ENCODE measurements around the gene IL21. TPM values are rescaled to one million over a fixed set of nuclear protein-coding genes. Genes with fewer than 3 reads are reported as not detected.

The IL21 gene
- total RNA-seq, 1 experiment from 2014 or later, result not detected

DNA sequence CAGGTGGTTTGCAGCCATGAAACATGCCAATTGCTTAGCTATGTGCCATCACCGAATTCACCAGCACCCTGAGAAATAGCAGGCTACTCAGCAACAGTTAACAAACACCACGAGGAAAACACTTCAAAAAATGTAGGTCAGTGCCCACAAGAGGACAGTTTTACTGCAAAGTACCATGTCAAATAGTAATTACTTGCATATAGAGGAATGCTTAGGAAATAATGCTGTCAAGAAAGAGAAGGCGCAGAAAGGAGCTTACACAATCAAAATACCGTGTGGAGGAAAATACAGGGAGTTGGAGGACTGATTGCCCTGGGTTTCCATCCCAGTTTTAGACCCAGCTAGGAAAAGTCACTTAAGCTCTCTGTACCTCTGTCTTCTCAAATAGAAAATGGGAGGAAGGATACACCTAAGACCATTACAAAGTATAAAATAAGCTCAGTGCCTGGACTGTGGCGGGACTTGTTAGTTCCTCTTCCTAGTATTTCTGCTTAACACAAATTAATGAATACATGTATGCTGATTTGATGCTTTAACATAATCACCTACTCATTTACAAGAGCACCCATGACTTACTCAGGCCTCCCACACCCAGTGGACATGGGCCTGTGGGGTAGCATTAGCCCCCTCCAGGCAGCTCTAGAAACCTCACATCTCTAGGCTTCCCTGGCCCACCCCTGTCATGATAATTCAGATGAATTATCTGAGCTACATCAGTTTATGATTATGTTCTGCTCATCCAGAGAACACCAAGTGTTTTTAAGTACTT is 44.5 kb upstream of the IL21 start:
- H3K56ac ChIP-seq (ENCODE audit: insufficient read length, low read depth, low read length), result no peak overlapping the region
- H4K20me1 ChIP-seq (ENCODE audit: control insufficient read depth, insufficient read depth, insufficient read length), result no peaks in the 10 kb centered on the region
- no CpG with 5 or more reads among the region's 5 CpGs for WGBS (ENCODE audit: extremely low coverage, insufficient read length, low lambda C conversion rate)
- H2BK5ac ChIP-seq (ENCODE audit: insufficient read length, low read length), result no peak overlapping the region
- Mint-ChIP-seq H3K27me3 (ENCODE audit: low read depth) (no peaks in the 10 kb centered on the region), H3K27ac (no peak overlapping the region), H3K4me3 (no peak overlapping the region), H3K36me3 (ENCODE audit: insufficient read depth in 1 of 3, low read depth in 3 of 3) (no peaks in the 10 kb centered on the region), H3K4me1 (peaks cover 0 to 3% of the 10 kb centered on the region in 2 experiments; a peak in 1 of 4 replicates), H3K9me3 (no peaks in the 10 kb centered on the region; a peak in 1 of 5 replicates)
- H3K4me2 ChIP-seq (ENCODE audit: insufficient read depth, insufficient read length, low read length), result no peak overlapping the region
- no peak overlapping the region for H3T11ph ChIP-seq (ENCODE audit: low read length)
- no peak overlapping the region for H4K91ac ChIP-seq (ENCODE audit: insufficient read length, low read depth, low read length)
- H3K23me2 ChIP-seq (ENCODE audit: insufficient read length, low read depth, low read length, poor library complexity, severe bottlenecking), result no peaks in the 10 kb centered on the region
- no peak overlapping the region for H3K23ac ChIP-seq (ENCODE audit: insufficient read length, low read depth, low read length)
- no peak overlapping the region for H4K8ac ChIP-seq (replicated peaks; ENCODE audit: insufficient read length, low read depth, low read length)
- H2BK120ac ChIP-seq (ENCODE audit: low read depth, low read length, poor library complexity, severe bottlenecking), result no peak overlapping the region
- no peaks in the 10 kb centered on the region for H3K9me3 ChIP-seq (ENCODE audit: control insufficient read depth, low read depth, low read length)
- H4K5ac ChIP-seq (ENCODE audit: insufficient read length, low read depth, low read length), result no peak overlapping the region
- H2AFZ ChIP-seq (ENCODE audit: low read length), result no peak overlapping the region
- no peak overlapping the region for H2BK20ac ChIP-seq (ENCODE audit: low read depth, low read length, poor library complexity, severe bottlenecking)
- H3K79me2 ChIP-seq (ENCODE audit: insufficient read depth, low read length), result no peaks in the 10 kb centered on the region
- no peak overlapping the region for H3K14ac ChIP-seq (ENCODE audit: insufficient read depth, low read length)
- no peak overlapping the region for H3K27ac ChIP-seq (ENCODE audit: insufficient read length, low read depth, low read length)
- H3K18ac ChIP-seq (ENCODE audit: insufficient read length, low read depth, low read length), result no peak overlapping the region
- H2BK12ac ChIP-seq (ENCODE audit: insufficient read length, low read depth, low read length), result no peak overlapping the region
- H3K79me1 ChIP-seq (ENCODE audit: insufficient read depth, low read depth, low read length, poor library complexity, severe bottlenecking), result no peaks in the 10 kb centered on the region
- TF ChIP-seq, protein P1, sequence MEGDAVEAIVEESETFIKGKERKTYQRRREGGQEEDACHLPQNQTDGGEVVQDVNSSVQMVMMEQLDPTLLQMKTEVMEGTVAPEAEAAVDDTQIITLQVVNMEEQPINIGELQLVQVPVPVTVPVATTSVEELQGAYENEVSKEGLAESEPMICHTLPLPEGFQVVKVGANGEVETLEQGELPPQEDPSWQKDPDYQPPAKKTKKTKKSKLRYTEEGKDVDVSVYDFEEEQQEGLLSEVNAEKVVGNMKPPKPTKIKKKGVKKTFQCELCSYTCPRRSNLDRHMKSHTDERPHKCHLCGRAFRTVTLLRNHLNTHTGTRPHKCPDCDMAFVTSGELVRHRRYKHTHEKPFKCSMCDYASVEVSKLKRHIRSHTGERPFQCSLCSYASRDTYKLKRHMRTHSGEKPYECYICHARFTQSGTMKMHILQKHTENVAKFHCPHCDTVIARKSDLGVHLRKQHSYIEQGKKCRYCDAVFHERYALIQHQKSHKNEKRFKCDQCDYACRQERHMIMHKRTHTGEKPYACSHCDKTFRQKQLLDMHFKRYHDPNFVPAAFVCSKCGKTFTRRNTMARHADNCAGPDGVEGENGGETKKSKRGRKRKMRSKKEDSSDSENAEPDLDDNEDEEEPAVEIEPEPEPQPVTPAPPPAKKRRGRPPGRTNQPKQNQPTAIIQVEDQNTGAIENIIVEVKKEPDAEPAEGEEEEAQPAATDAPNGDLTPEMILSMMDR (conservative IDR thresholded peaks at IDR 0.05), result no peak
- H3K9ac ChIP-seq (ENCODE audit: extremely low read depth, insufficient read length, low read length), result no peak overlapping the region
- H3K4ac ChIP-seq (ENCODE audit: low read depth, low read length), result no peak overlapping the region
- no peaks in the 10 kb centered on the region for H3K4me1 ChIP-seq (ENCODE audit: insufficient read depth, low read length)
- H3K27me3 ChIP-seq (ENCODE audit: insufficient read depth, low read length), result no peaks in the 10 kb centered on the region
- DNase-seq, result no peak
- no peak overlapping the region for H2AK5ac ChIP-seq (ENCODE audit: insufficient read length, low read length)
- H2BK15ac ChIP-seq (ENCODE audit: low read depth, low read length), result no peak overlapping the region

All from H9 (cell line).